Smooth muscle cell (in vitro differentiated cells): Measurements from ENCODE around the gene HMGXB3. TPM values are rescaled to one million over a fixed set of nuclear protein-coding genes. Genes with fewer than 3 reads are reported as not detected.

Source experiments
- DNase-seq: peaks from one replicate; lab custom pipeline; 2025; ENCODE audit not compliant: unreplicated experiment; lab: John Stamatoyannopoulos, UW
- H2AFZ ChIP-seq: fragments of 200-600 bp; sonication (generic); 2 replicates; pipeline ENCODE4 v1.6.0; 2016; ENCODE audit warnings: antibody characterized with exemption, low read depth, mild to moderate bottlenecking
- H3F3A ChIP-seq: fragments of 200-600 bp; sonication (generic); 2 replicates; pipeline ENCODE4 v1.6.0; 2017; ENCODE audit warnings: antibody characterized with exemption, low read depth
- H3K27ac ChIP-seq: fragments of 200-600 bp; sonication (generic); 2 replicates; pipeline ENCODE4 v1.5.1; 2016; ENCODE audit warnings: low read depth, mild to moderate bottlenecking
- H3K27me3 ChIP-seq: fragments of 200-600 bp; sonication (generic); 2 replicates; pipeline ENCODE4 v1.6.1; 2016; ENCODE audit warnings: low read depth, mild to moderate bottlenecking
- H3K36me3 ChIP-seq: fragments of 200-600 bp; sonication (generic); 2 replicates; pipeline ENCODE4 v1.5.1; 2016; ENCODE audit warnings: low read depth
- H3K4me1 ChIP-seq: fragments of 200-600 bp; sonication (generic); 2 replicates; pipeline ENCODE4 v1.5.1; 2016; ENCODE audit warnings: low read depth
- H3K4me2 ChIP-seq: fragments of 200-600 bp; sonication (generic); 2 replicates; pipeline ENCODE4 v1.6.0; 2016; ENCODE audit warnings: mild to moderate bottlenecking
- H3K4me3 ChIP-seq: fragments of 200-600 bp; sonication (generic); 2 replicates; pipeline ENCODE4 v1.5.1; 2016; ENCODE audit warnings: mild to moderate bottlenecking
- H3K79me2 ChIP-seq: fragments of 200-600 bp; sonication (generic); 2 replicates; pipeline ENCODE4 v1.6.0; 2016; ENCODE audit warnings: low read depth, mild to moderate bottlenecking
- H3K9ac ChIP-seq: fragments of 200-600 bp; sonication (generic); 2 replicates; pipeline ENCODE4 v1.6.0; 2016; ENCODE audit warnings: low read depth
- H3K9me3 ChIP-seq: fragments of 200-600 bp; sonication (generic); replicated peaks from 2 replicates; pipeline ENCODE4 v1.5.1; 2016; ENCODE audit warnings: low read depth
- H4K20me1 ChIP-seq: fragments of 200-600 bp; sonication (generic); 2 replicates; pipeline ENCODE4 v1.6.0; 2016; ENCODE audit warnings: low read depth
- CTCF ChIP-seq: fragments of 200-600 bp; sonication (generic); IDR thresholded peaks from 2 replicates; pipeline ENCODE4 v1.5.1; 2017; ENCODE audit warnings: borderline replicate concordance, mild to moderate bottlenecking, antibody characterized with exemption; ENCODE audit not compliant: insufficient read depth, poor library complexity, severe bottlenecking
- WGBS: methylation state at CpG from one replicate; pipeline ENCODE4 v1.1.7; 2016; ENCODE audit warnings: low lambda C conversion rate; 5-methylcytosine and 5-hydroxymethylcytosine counted together
- polyA plus RNA-seq: library from polyadenylated mRNA; unstranded; fragments of >200 nt; fragmentation: Nextera tagmentation; extraction: Ambion mirVana; gene quantifications from 2 replicates; pipeline ENCODE4 v1.2.1, GENCODE V29; 2016
- total RNA-seq: library from RNA; depleted of rRNA; stranded (reverse); fragments of >200 nt; gene quantifications from 2 replicates; pipeline ENCODE4 v1.2.3, GENCODE V29; 2014

HMGXB3 gene
- total and polyA plus RNA-seq, 2 experiments from 2014 or later, result 31.4 to 41.8 TPM

- no peaks in the 10 kb centered on the region for H3K27me3 ChIP-seq
- peaks cover 7% of the 10 kb centered on the region for H3K36me3 ChIP-seq
- DNase-seq, result no peak
- no peaks in the 10 kb centered on the region for H3K79me2 ChIP-seq
- TF ChIP-seq CTCF, result no peak
- no peaks in the 10 kb centered on the region for H3F3A ChIP-seq
- H3K9ac ChIP-seq, result no peak overlapping the region
- H3K27ac ChIP-seq, result no peak overlapping the region
- H3K4me1 ChIP-seq, result no peaks in the 10 kb centered on the region
- H2AFZ ChIP-seq, result no peak overlapping the region
- no peak overlapping the region for H3K4me3 ChIP-seq
- no peaks in the 10 kb centered on the region for H4K20me1 ChIP-seq
- H3K4me2 ChIP-seq, result no peak overlapping the region
- H3K9me3 ChIP-seq, result no peaks in the 10 kb centered on the region
Measured at GRCh38 chr5:149982505-149982904, 18.0 kb upstream of the HMGXB3 start.

- DNase-seq, result no peak
- no peaks in the 10 kb centered on the region for H3K36me3 ChIP-seq
- H3K4me2 ChIP-seq, result no peak overlapping the region
- H3K27me3 ChIP-seq, result no peaks in the 10 kb centered on the region
- H3K79me2 ChIP-seq, result no peaks in the 10 kb centered on the region
- no peaks in the 10 kb centered on the region for H4K20me1 ChIP-seq
- no peak overlapping the region for H3K27ac ChIP-seq
- no peaks in the 10 kb centered on the region for H3F3A ChIP-seq
- TF ChIP-seq CTCF, result no peak
- H2AFZ ChIP-seq, result no peak overlapping the region
- H3K9me3 ChIP-seq, result no peaks in the 10 kb centered on the region
- no peak overlapping the region for H3K9ac ChIP-seq
- no peaks in the 10 kb centered on the region for H3K4me1 ChIP-seq
- 82% methylated on average over 5 of the region's 5 CpGs for WGBS
- no peak overlapping the region for H3K4me3 ChIP-seq
Measured at GRCh38 chr5:149988126-149988525, 12.4 kb upstream of the HMGXB3 start.

GRCh38 chr5:149990518-149991376 is 9.8 kb upstream of the HMGXB3 start:
- Histone ChIP-seq H3K79me2 (no peaks in the 10 kb centered on the region), H3K36me3 (no peaks in the 10 kb centered on the region)
- peak; percentile 95 for TF ChIP-seq CTCF

GRCh38 chr5:149993471-149993870 is 7.1 kb upstream of the HMGXB3 start:
- H3K27me3 ChIP-seq, result no peaks in the 10 kb centered on the region
- H3K4me2 ChIP-seq, result no peak overlapping the region
- no peak for TF ChIP-seq CTCF
- H3F3A ChIP-seq, result no peaks in the 10 kb centered on the region
- WGBS, result 93% methylated on average over 3 of the region's 3 CpGs
- H3K9me3 ChIP-seq, result no peaks in the 10 kb centered on the region
- H3K36me3 ChIP-seq, result peaks cover 3% of the 10 kb centered on the region
- no peak for DNase-seq
- no peak overlapping the region for H3K4me3 ChIP-seq
- no peaks in the 10 kb centered on the region for H3K4me1 ChIP-seq
- H3K79me2 ChIP-seq, result peaks cover 1% of the 10 kb centered on the region
- no peak overlapping the region for H3K27ac ChIP-seq
- no peak overlapping the region for H2AFZ ChIP-seq
- H4K20me1 ChIP-seq, result no peaks in the 10 kb centered on the region
- H3K9ac ChIP-seq, result no peak overlapping the region

More at GRCh38 chr5:149990518-149991376, 9.8 kb upstream of the HMGXB3 start:
- H3K9ac ChIP-seq, result no peak overlapping the region
- H2AFZ ChIP-seq, result no peak overlapping the region
- H3K4me3 ChIP-seq, result no peak overlapping the region
- H3K27ac ChIP-seq, result peak overlapping the region; percentile 28
- no peak for DNase-seq
- H3K4me1 ChIP-seq, result no peaks in the 10 kb centered on the region
- no peak overlapping the region for H3K4me2 ChIP-seq
- no peaks in the 10 kb centered on the region for H3K27me3 ChIP-seq
- 33% methylated on average over 4 of the region's 4 CpGs for WGBS
- no peaks in the 10 kb centered on the region for H3K9me3 ChIP-seq
- H3F3A ChIP-seq, result no peaks in the 10 kb centered on the region
- no peaks in the 10 kb centered on the region for H4K20me1 ChIP-seq
